HEK293 (cell line): ENCODE measurements around the gene RBMXL2.

Experiments used
- CTCF ChIA-PET: fragments of 350-600 bp; formaldehyde crosslinking; extraction: SDS; loops from one replicate; lab custom pipeline; 2021; ENCODE audit warnings: antibody characterized with exemption; lab: Yijun Ruan, JAX
- POLR2A ChIA-PET: fragments of 300-600 bp; formaldehyde crosslinking; extraction: SDS; loops from one replicate; lab custom pipeline; 2020; ENCODE audit warnings: antibody characterized with exemption, inconsistent platforms; lab: Yijun Ruan, JAX
- H3K27ac ChIP-seq: fragments of 200-500 bp; sonication (Bioruptor generic); 2 replicates; pipeline ENCODE4 v1.5.1; 2014; ENCODE audit warnings: low read depth, low read length, control low read depth, inconsistent platforms; ENCODE audit errors: extremely low read depth
- H3K36me3 ChIP-seq, 2 experiments: fragments of 200-500 bp in 1 of 2; sonication (Bioruptor generic) in 1 of 2; 1 replicate in 1 of 2; 2 replicates in 1 of 2; pipeline ENCODE4 v1.5.1; 2014 to 2017; ENCODE audit warnings: inconsistent platforms in 2 of 2, low read length in 2 of 2; ENCODE audit not compliant: control insufficient read depth in 2 of 2, insufficient read depth in 1 of 2
- H3K4me1 ChIP-seq: fragments of 200-500 bp; sonication (Bioruptor generic); 2 replicates; pipeline ENCODE4 v1.5.1; 2014; ENCODE audit warnings: mild to moderate bottlenecking, low read length, inconsistent platforms; ENCODE audit not compliant: control insufficient read depth, insufficient read depth
- H3K4me3 ChIP-seq: 2 replicates; pipeline ENCODE4 v1.5.1; 2011; ENCODE audit warnings: low read depth, mild to moderate bottlenecking, control low read depth, low read length, moderate library complexity
- H3K9me3 ChIP-seq: fragments of 200-500 bp; sonication (Bioruptor generic); 2 replicates; pipeline ENCODE4 v1.5.1; 2014; ENCODE audit warnings: low read depth, low read length, inconsistent platforms; ENCODE audit not compliant: control insufficient read depth, insufficient read depth
- KLF10 ChIP-seq: fragments of 450-650 bp; IDR thresholded peaks from 2 replicates; pipeline ENCODE4 v1.5.1; 2018; ENCODE audit warnings: missing biosample characterization, mild to moderate bottlenecking, missing genetic modification characterization
- SCRT2 ChIP-seq: fragments of 450-650 bp; formaldehyde crosslinking; IDR thresholded peaks from 2 replicates; pipeline ENCODE4 v1.5.1; 2016; ENCODE audit warnings: missing biosample characterization, missing genetic modification characterization
- ZFP37 ChIP-seq: fragments of 450-650 bp; formaldehyde crosslinking; IDR thresholded peaks from 2 replicates; pipeline ENCODE4 v1.5.1; 2016; ENCODE audit warnings: missing biosample characterization, missing genetic modification characterization
- ZNF146 ChIP-seq: fragments of 450-650 bp; formaldehyde crosslinking; IDR thresholded peaks from 2 replicates; pipeline ENCODE4 v1.5.1; 2016; ENCODE audit warnings: missing biosample characterization, missing genetic modification characterization
- ZNF24 ChIP-seq: fragments of 450-650 bp; formaldehyde crosslinking; IDR thresholded peaks from 2 replicates; pipeline ENCODE4 v1.5.1; 2016; ENCODE audit warnings: missing biosample characterization, missing genetic modification characterization
- ZNF302 ChIP-seq: fragments of 450-650 bp; formaldehyde crosslinking; IDR thresholded peaks from 2 replicates; pipeline ENCODE4 v1.5.1; 2016; ENCODE audit warnings: missing biosample characterization, missing genetic modification characterization, low read depth
- ZNF37A ChIP-seq: fragments of 450-650 bp; IDR thresholded peaks from 2 replicates; pipeline ENCODE4 v1.5.1; 2018; ENCODE audit warnings: missing biosample characterization, missing genetic modification characterization
- ZNF548 ChIP-seq: fragments of 450-650 bp; formaldehyde crosslinking; IDR thresholded peaks from 2 replicates; pipeline ENCODE4 v1.5.1; 2016; ENCODE audit warnings: missing biosample characterization, missing genetic modification characterization
- ZNF76 ChIP-seq: fragments of 450-650 bp; formaldehyde crosslinking; IDR thresholded peaks from 2 replicates; pipeline ENCODE4; 2016; ENCODE audit warnings: low read depth, missing biosample characterization, missing genetic modification characterization, borderline replicate concordance
- TF ChIP-seq, protein P1 (sequence below): fragments of 450-650 bp; formaldehyde crosslinking; IDR thresholded peaks from 2 replicates; pipeline ENCODE4 v1.5.1; 2017; ENCODE audit warnings: missing biosample characterization, missing genetic modification characterization
- TF ChIP-seq, protein P2 (sequence below): fragments of 450-650 bp; formaldehyde crosslinking; IDR thresholded peaks from 2 replicates; pipeline ENCODE4; 2016; ENCODE audit warnings: missing biosample characterization, missing genetic modification characterization
- TF ChIP-seq, protein P3 (sequence below): fragments of 450-650 bp; formaldehyde crosslinking; IDR thresholded peaks from 2 replicates; pipeline ENCODE4 v1.5.1; 2017; ENCODE audit warnings: missing biosample characterization, missing genetic modification characterization
- TF ChIP-seq, protein P4 (sequence below): fragments of 450-650 bp; IDR thresholded peaks from 2 replicates; pipeline ENCODE4 v1.5.1; 2018; ENCODE audit warnings: missing biosample characterization, mild to moderate bottlenecking, missing genetic modification characterization
- TF ChIP-seq, protein P5 (sequence below): fragments of 450-650 bp; formaldehyde crosslinking; IDR thresholded peaks from 2 replicates; pipeline ENCODE4 v1.5.1; 2016; ENCODE audit warnings: missing biosample characterization, missing genetic modification characterization
- TF ChIP-seq, protein P6 (sequence below): fragments of 450-650 bp; formaldehyde crosslinking; IDR thresholded peaks from 2 replicates; pipeline ENCODE4 v1.5.1; 2016; ENCODE audit warnings: missing biosample characterization, missing genetic modification characterization
- TF ChIP-seq, protein P7 (sequence below): fragments of 450-650 bp; formaldehyde crosslinking; IDR thresholded peaks from 2 replicates; pipeline ENCODE4 v1.5.1; 2016; ENCODE audit warnings: missing biosample characterization, missing genetic modification characterization
- TF ChIP-seq, protein P8 (sequence below): fragments of 450-650 bp; formaldehyde crosslinking; IDR thresholded peaks from 2 replicates; pipeline ENCODE4 v1.5.1; 2016; ENCODE audit warnings: missing biosample characterization, missing genetic modification characterization
- TF ChIP-seq, protein P9 (sequence below): fragments of 450-650 bp; formaldehyde crosslinking; IDR thresholded peaks from 2 replicates; pipeline ENCODE4 v1.5.1; 2016; ENCODE audit warnings: missing biosample characterization, missing genetic modification characterization

Gene RBMXL2

DNA sequence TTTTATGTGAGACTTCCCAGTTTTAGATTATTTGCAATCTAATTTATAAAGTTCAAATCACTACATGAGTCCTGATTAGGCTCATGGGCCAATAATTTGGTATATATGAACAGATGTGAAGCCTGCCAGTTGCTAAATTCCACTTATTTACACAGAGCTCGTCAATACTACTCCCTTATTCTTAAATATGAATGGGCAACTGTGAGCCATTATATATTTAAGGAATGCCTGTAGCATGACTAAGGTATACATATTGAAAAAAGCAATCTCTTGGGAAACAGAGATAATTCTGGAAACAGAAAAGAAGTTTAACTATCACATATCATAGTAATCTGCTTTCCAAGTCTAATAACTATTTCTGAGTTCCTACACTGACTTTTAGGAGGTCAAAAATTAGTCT lies 27.0 kb downstream of the RBMXL2 start:
- Histone ChIP-seq H3K9me3 (no peaks in the 10 kb centered on the region), H3K4me1 (no peaks in the 10 kb centered on the region)
- CTCF ChIA-PET = interaction anchor here (0.6 to 0.7 kb wide), 2 partner anchors 18 to 550 kb away, joined by 3 read pairs; no protein-coding TSS in a partner anchor
- TF ChIP-seq ZNF76 (tag by site-specific recombination) (no peak), ZFP37 (tag by site-specific recombination) (no peak), ZNF24 (no peak)
- TF ChIP-seq, protein P1, sequence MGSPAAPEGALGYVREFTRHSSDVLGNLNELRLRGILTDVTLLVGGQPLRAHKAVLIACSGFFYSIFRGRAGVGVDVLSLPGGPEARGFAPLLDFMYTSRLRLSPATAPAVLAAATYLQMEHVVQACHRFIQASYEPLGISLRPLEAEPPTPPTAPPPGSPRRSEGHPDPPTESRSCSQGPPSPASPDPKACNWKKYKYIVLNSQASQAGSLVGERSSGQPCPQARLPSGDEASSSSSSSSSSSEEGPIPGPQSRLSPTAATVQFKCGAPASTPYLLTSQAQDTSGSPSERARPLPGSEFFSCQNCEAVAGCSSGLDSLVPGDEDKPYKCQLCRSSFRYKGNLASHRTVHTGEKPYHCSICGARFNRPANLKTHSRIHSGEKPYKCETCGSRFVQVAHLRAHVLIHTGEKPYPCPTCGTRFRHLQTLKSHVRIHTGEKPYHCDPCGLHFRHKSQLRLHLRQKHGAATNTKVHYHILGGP = no peak
- TF ChIP-seq, protein P2, sequence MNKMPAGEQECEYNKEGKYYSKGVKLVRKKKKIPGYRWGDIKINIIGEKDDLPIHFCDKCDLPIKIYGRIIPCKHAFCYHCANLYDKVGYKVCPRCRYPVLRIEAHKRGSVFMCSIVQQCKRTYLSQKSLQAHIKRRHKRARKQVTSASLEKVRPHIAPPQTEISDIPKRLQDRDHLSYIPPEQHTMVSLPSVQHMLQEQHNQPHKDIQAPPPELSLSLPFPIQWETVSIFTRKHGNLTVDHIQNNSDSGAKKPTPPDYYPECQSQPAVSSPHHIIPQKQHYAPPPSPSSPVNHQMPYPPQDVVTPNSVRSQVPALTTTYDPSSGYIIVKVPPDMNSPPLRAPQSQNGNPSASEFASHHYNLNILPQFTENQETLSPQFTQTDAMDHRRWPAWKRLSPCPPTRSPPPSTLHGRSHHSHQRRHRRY (tag by site-specific recombination) = no peak
- TF ChIP-seq, protein P3, sequence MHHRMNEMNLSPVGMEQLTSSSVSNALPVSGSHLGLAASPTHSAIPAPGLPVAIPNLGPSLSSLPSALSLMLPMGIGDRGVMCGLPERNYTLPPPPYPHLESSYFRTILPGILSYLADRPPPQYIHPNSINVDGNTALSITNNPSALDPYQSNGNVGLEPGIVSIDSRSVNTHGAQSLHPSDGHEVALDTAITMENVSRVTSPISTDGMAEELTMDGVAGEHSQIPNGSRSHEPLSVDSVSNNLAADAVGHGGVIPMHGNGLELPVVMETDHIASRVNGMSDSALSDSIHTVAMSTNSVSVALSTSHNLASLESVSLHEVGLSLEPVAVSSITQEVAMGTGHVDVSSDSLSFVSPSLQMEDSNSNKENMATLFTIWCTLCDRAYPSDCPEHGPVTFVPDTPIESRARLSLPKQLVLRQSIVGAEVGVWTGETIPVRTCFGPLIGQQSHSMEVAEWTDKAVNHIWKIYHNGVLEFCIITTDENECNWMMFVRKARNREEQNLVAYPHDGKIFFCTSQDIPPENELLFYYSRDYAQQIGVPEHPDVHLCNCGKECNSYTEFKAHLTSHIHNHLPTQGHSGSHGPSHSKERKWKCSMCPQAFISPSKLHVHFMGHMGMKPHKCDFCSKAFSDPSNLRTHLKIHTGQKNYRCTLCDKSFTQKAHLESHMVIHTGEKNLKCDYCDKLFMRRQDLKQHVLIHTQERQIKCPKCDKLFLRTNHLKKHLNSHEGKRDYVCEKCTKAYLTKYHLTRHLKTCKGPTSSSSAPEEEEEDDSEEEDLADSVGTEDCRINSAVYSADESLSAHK (tag by site-specific recombination) = no peak
- TF ChIP-seq, all 188 proteins: peak for 0
- POLR2A ChIA-PET = no interaction called here
- Histone ChIP-seq H3K36me3 (no peaks in the 10 kb centered on the region), H3K4me3 (no peak overlapping the region), H3K27ac (no peak overlapping the region)

DNA sequence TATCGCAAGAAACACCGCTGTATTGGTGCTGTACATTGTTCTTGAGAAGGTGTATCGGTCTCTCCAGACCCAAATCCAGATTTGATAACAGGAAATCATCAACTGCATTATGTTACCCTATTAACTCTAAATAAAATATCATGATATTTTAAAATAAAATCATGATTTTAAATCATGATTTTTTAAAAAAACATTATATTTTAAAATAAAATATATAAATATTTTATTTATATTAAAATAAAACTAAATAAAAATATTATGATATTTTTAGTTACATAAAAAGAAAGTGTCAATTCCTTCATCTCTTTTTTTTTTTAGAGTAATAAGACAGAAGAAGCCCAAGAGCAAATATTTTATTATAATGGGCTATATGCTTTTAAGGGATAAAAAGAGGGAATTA lies 27.6 kb downstream of the RBMXL2 start:
- CTCF ChIA-PET = no interaction called here
- no peaks in the 10 kb centered on the region for H3K36me3 ChIP-seq
- H3K27ac ChIP-seq = no peak overlapping the region
- no peak overlapping the region for H3K4me3 ChIP-seq
- H3K9me3 ChIP-seq = no peaks in the 10 kb centered on the region
- POLR2A ChIA-PET = no interaction called here
- H3K4me1 ChIP-seq = no peaks in the 10 kb centered on the region
- TF ChIP-seq ZNF37A = no peak
- TF ChIP-seq, protein P4, sequence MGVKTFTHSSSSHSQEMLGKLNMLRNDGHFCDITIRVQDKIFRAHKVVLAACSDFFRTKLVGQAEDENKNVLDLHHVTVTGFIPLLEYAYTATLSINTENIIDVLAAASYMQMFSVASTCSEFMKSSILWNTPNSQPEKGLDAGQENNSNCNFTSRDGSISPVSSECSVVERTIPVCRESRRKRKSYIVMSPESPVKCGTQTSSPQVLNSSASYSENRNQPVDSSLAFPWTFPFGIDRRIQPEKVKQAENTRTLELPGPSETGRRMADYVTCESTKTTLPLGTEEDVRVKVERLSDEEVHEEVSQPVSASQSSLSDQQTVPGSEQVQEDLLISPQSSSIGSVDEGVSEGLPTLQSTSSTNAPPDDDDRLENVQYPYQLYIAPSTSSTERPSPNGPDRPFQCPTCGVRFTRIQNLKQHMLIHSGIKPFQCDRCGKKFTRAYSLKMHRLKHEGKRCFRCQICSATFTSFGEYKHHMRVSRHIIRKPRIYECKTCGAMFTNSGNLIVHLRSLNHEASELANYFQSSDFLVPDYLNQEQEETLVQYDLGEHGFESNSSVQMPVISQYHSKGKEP (tag by site-specific recombination) = no peak
- TF ChIP-seq, protein P5, sequence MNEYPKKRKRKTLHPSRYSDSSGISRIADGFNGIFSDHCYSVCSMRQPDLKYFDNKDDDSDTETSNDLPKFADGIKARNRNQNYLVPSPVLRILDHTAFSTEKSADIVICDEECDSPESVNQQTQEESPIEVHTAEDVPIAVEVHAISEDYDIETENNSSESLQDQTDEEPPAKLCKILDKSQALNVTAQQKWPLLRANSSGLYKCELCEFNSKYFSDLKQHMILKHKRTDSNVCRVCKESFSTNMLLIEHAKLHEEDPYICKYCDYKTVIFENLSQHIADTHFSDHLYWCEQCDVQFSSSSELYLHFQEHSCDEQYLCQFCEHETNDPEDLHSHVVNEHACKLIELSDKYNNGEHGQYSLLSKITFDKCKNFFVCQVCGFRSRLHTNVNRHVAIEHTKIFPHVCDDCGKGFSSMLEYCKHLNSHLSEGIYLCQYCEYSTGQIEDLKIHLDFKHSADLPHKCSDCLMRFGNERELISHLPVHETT (tag by site-specific recombination) = no peak
- TF ChIP-seq KLF10 (tag by site-specific recombination) = no peak
- TF ChIP-seq ZNF548 (tag by site-specific recombination) = no peak
- TF ChIP-seq, protein P6, sequence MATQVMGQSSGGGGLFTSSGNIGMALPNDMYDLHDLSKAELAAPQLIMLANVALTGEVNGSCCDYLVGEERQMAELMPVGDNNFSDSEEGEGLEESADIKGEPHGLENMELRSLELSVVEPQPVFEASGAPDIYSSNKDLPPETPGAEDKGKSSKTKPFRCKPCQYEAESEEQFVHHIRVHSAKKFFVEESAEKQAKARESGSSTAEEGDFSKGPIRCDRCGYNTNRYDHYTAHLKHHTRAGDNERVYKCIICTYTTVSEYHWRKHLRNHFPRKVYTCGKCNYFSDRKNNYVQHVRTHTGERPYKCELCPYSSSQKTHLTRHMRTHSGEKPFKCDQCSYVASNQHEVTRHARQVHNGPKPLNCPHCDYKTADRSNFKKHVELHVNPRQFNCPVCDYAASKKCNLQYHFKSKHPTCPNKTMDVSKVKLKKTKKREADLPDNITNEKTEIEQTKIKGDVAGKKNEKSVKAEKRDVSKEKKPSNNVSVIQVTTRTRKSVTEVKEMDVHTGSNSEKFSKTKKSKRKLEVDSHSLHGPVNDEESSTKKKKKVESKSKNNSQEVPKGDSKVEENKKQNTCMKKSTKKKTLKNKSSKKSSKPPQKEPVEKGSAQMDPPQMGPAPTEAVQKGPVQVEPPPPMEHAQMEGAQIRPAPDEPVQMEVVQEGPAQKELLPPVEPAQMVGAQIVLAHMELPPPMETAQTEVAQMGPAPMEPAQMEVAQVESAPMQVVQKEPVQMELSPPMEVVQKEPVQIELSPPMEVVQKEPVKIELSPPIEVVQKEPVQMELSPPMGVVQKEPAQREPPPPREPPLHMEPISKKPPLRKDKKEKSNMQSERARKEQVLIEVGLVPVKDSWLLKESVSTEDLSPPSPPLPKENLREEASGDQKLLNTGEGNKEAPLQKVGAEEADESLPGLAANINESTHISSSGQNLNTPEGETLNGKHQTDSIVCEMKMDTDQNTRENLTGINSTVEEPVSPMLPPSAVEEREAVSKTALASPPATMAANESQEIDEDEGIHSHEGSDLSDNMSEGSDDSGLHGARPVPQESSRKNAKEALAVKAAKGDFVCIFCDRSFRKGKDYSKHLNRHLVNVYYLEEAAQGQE (tag by site-specific recombination) = no peak
- no peak for TF ChIP-seq ZNF146 (tag by site-specific recombination)
- TF ChIP-seq SCRT2 = no peak
- no peak for TF ChIP-seq ZNF302 (tag by site-specific recombination)
- TF ChIP-seq, protein P7, sequence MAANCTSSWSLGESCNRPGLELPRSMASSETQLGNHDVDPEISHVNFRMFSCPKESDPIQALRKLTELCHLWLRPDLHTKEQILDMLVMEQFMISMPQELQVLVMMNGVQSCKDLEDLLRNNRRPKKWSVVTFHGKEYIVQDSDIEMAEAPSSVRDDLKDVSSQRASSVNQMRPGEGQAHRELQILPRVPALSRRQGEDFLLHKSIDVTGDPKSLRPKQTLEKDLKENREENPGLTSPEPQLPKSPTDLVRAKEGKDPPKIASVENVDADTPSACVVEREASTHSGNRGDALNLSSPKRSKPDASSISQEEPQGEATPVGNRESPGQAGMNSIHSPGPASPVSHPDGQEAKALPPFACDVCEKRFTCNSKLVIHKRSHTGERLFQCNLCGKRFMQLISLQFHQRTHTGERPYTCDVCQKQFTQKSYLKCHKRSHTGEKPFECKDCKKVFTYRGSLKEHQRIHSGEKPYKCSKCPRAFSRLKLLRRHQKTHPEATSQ (tag by site-specific recombination) = no peak
- TF ChIP-seq, protein P8, sequence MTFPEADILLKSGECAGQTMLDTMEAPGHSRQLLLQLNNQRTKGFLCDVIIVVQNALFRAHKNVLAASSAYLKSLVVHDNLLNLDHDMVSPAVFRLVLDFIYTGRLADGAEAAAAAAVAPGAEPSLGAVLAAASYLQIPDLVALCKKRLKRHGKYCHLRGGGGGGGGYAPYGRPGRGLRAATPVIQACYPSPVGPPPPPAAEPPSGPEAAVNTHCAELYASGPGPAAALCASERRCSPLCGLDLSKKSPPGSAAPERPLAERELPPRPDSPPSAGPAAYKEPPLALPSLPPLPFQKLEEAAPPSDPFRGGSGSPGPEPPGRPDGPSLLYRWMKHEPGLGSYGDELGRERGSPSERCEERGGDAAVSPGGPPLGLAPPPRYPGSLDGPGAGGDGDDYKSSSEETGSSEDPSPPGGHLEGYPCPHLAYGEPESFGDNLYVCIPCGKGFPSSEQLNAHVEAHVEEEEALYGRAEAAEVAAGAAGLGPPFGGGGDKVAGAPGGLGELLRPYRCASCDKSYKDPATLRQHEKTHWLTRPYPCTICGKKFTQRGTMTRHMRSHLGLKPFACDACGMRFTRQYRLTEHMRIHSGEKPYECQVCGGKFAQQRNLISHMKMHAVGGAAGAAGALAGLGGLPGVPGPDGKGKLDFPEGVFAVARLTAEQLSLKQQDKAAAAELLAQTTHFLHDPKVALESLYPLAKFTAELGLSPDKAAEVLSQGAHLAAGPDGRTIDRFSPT (tag by site-specific recombination) = no peak
- TF ChIP-seq, protein P9, sequence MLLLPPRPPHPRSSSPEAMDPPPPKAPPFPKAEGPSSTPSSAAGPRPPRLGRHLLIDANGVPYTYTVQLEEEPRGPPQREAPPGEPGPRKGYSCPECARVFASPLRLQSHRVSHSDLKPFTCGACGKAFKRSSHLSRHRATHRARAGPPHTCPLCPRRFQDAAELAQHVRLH (tag by site-specific recombination) = no peak
